NCI-H446 (cell line): ENCODE data around the gene LCN12.
A peak's percentile ranks its signal among the peaks of the same experiment; 100 is the strongest.

Experiments used
- DNase-seq, 2 experiments: peaks; one replicate each; lab custom pipeline; 2025; lab: John Stamatoyannopoulos, UW

LCN12 gene

DNA sequence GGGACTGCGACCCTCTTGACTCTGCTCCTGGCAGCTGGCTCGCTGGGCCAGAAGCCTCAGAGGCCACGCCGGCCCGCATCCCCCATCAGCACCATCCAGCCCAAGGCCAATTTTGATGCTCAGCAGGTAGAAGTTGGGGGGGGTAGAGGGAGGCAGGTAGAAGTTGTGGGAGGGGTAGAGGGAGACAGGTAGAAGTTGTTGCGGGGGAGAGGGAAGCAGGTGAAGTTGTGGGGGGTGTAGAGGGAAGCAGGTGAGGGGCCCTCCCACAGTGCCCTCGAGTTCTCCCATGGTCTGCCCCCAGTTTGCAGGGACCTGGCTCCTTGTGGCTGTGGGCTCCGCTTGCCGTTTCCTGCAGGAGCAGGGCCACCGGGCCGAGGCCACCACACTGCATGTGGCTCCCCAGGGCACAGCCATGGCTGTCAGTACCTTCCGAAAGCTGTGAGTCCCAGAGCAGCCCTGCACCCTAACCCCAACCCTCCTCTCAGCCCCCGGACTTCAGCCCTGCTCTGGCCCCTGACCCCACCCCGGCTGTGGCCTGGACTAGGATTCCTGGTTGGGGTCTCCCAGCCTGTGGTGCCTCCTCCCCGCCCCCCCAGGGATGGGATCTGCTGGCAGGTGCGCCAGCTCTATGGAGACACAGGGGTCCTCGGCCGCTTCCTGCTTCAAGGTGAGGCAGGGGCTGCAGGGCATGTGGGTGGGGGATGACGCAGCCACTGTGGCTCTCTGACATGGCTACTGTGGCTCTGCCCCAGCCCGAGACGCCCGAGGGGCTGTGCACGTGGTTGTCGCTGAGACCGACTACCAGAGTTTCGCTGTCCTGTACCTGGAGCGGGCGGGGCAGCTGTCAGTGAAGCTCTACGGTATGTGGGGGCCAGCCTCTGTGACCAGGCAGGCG is 6.5 kb upstream of the LCN12 start:
- DNase-seq: no peak

DNA sequence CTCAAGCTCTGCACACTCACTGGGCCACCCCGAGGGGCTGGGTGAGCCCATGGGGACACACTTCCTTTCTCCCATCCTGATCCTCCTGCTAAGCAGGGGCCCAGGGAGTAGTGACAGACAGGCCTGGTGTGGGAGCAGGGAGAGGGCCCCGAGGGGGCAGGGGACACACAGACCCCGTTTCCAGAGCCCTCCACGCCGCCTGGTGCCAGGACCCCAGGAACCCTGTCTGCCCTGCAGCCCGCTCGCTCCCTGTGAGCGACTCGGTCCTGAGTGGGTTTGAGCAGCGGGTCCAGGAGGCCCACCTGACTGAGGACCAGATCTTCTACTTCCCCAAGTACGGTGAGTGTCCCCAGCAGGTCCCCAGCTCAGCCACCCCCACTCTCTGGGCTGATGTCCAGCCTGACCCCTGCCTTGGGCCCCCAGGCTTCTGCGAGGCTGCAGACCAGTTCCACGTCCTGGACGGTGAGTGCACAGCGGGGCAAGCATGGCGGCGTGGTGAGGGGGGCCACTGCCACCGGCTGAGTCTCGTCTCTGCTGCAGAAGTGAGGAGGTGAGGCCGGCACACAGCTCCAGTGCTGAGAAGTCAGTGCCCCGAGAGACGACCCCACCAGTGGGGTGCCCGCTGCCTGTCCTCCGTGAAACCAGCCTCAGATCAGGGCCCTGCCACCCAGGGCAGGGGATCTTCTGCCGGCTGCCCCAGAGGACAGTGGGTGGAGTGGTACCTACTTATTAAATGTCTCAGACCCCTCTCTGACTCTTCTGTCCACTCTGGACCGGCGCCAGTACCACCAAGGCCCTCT is 5.6 kb upstream of the LCN12 start:
- no peak for DNase-seq

DNA sequence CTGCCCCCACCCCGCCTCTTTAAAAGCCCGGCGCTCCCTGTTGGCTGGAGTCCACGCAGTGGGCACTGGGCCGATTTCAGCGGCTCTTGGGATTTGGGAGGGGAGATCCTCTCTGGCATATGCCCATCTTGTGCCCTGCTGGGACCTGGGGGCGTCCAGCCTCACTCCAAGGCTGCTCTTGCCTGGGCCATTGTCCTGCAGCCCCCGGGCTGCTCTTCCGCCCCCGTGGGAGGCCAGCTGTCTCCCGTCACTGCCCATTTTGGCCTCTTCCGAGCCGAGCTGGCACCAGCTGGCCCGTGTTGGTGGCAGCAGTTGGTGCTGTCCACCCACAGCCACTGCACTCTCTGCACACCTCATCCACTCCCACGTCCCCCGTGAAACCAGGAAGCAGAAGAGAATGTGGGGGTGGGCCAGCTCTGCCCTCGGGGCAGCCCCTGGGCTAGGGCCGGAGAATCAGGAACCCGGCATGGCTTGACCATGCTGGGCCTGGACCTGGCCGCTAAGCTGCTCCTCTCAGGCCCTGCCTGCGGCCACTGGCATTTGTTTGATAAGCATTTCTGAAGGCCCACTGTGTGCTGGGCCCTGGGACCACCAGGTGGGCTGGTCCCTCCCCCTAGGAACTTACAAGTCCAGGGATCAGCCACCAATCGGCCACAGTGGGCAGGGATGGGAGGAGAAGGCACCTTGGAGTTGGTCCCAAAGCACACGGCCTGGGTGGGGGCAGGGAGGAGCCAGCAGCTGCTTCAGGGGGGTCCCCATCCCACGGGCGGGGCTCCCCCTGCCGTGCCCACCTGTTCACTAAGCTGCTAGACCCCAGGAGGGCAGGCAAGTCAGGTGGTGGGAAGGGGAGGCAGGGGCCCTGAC is 4.8 kb upstream of the LCN12 start:
- no peak for DNase-seq

DNA sequence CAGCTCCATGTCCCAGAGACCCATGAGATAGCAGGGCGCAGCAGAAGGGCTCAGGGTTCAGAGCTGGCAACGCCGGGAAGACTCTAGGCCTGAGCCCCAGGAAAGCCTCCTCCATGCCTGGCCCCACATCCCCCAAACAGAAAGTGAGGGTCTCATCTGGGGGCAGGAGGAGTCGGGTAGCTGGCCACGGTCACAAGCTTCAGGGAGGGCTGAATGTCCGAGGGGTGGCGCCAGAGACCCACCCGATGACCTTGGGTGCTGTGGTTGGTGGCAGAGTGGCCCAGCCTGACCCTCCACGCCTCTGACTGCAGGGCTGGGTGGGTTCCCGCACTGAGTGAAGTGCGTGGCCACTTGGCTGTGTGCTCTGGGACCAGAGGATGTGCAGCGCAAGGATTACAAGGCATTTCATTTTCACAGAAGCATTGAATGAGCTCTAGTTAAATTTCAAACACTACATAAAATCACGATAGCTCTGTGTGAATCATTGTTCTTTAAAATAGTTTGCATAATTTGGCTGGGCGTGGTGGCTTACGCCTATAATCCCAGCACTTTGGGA is 4.0 kb upstream of the LCN12 start:
- no peak for DNase-seq

DNA sequence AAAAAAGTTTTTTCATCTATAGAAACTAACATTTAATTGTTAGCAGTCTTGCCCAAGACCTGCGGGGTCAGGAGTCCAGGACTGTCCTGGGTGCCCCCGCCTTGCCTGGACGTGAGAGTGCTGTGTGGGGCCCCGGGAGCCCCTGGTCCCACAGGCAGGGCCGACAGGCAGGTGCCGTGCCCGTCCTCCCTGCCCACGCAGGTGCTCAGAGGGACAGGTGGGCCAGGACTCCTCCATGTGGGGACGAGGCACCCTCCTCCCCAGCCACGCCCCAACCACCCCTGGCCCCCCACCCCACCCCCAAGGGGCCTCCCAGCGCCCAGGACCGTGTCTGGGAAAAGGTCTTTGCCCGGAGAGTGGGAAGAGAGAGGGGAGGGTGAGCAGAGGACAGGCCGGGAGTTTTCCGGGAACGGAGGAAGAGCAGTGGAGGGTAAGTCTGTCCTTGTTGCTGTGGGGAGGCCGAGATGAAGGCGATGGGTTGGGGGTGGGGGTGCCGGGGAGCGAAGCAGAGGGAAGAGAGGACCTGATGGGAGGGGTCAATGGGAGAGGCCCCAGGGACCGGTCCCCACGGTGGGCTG is 2.7 kb upstream of the LCN12 start:
- DNase-seq: no peak

DNA sequence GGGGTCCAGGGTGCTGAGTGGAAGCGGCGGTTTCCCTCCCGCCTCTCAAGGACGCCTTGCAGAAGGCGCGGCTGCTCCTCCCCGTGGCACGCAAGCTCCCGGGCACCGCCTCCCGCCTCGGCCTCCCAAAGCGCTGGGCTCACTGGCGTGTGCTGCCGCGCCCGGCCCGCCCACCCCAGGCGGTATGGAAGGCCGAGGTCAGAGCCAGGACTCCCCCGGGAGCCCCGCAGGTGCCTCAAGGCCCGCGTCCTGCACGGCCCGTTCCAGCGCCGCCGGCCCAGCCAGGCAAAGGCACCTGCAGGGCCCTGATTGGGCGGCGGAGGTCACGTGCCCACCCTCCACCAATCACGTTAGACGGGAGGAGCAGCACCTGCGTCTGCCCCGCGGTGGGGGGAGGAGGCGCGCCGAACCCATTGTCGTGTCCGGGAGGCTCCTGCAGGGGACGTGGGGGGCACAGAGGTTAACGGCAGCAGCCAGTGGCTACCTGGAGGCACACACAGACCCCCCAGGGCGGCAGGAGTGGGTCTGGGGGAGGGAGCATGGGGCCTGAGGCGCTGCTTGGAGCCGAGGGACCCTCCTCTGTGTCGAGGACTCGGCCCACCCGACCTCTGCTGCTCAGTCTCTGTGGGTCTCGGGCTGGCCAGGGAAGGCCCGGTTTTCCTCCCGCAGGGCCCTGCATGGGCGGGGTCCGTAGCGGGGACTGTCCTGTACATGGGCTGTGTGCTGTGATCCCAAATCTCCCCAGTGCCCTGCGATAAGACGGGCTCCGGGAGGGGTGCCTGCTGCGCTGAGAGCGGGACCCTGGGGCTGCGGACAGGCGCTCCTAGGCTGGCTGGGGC is 2.0 kb upstream of the LCN12 start:
- DNase-seq: peak; percentile 52 to 79

DNA sequence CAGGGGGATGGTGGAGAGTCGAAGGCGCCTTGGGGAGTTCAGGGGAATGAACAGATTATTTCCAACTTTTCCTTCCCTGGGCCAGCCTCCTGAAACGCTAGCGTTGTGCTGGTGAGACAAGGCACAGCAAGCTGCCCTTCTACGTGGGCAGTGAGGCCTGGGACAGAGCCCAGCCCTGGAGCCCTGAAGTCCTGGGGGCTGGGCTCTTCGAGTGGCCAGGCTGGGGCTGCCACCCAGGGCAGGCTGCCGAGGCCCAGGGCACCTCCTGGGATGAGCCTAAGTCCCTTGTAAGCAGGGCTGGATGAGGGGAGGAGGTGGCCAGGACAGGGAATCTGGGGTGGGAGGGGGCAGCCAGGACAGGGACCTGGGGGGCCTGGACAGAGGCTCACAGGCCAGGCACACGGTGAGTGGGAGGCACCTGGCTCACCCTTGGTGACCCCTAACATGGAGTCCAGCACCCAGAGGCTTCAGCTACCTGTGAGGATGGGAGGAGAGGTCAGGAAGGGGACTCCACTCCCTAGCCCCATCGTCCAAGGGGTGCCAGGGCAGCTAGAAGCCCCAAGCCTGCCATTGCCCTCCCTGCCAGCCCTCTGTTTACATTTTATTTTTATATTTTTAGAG is 1.3 kb upstream of the LCN12 start:
- no peak for DNase-seq

DNA sequence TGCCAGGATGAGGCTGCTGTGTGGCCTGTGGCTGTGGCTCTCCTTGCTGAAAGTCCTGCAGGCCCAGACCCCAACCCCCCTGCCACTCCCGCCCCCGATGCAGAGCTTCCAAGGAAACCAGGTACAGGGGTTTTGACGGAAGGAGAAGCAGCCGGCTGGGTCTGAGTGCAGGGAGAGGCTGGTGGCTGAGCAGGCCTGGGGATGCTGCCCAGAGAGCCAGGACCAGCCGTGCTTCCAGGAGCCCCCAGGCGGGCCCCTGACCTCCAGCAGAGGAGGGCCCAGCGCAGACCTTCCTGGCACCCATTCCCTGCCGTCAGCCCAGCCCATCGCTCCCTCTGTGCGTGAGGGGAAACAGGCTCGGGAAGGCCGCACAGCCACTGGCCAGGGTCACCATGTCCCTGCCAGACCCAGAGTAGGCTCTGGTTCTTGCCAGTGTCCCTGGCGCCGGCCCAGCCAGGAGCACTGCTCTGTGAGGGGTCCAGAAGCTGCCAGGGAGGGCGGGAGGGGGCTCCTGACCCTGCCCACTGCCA is 313 bp downstream of the LCN12 start:
- DNase-seq: no peak

DNA sequence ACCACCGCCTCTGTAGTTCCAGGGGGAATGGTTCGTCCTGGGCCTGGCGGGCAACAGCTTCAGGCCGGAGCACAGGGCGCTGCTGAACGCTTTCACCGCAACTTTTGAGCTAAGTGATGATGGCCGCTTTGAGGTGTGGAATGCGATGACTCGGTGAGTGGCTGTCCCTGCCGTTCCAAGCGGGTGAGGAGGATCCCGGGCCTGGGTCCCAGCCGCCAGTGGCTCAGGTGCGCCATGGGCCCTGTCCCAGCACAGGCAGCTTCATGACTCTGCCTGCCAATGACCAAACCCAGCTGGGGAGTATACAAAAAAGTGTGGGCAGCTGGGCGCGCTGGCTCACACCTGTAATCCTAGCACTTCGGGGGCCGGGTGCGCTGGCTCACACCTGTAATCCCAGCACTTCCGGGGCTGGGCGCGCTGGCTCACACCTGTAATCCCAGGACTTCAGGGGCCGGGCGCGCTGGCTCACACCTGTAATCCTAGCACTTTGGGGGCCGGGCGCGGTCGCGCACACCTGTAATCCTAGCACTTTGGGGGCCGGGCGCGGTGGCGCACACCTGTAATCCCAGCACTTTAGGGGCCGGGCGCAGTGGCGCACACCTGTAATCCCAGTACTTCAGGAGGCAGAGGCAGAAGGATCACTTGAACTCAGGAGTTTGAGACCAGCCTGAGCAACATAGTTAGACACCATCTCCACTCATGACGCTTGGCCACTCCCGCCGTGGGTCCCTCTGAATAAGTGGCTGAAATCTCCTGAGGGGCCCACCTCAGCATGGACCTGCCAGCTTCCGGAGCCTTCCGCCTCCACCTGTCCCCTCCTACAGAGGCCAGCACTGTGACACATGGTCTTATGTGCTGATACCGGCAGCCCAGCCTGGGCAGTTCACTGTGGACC is 1.1 kb downstream of the LCN12 start:
- no peak for DNase-seq

DNA sequence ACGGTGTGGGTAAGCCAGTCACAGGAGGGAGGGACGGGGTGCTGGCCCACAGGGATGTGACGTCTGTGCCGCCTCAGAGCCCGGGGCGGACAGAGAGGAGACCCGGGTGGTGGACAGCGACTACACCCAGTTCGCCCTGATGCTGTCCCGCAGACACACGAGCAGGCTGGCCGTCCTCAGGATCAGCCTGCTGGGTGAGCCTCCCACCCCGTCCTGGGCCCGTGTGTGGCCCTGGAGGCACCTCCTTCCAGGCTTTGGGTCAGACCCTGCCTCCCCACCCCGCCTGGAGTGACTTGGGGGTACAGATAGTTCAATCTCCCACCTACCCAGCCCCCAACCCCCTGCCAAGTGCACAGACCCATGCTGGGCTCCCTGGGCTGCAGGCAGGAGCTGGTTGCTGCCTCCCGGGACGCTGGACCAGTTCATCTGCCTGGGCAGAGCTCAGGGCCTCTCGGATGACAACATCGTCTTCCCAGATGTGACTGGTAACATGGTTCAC is 1.7 kb downstream of the LCN12 start:
- DNase-seq: no peak

DNA sequence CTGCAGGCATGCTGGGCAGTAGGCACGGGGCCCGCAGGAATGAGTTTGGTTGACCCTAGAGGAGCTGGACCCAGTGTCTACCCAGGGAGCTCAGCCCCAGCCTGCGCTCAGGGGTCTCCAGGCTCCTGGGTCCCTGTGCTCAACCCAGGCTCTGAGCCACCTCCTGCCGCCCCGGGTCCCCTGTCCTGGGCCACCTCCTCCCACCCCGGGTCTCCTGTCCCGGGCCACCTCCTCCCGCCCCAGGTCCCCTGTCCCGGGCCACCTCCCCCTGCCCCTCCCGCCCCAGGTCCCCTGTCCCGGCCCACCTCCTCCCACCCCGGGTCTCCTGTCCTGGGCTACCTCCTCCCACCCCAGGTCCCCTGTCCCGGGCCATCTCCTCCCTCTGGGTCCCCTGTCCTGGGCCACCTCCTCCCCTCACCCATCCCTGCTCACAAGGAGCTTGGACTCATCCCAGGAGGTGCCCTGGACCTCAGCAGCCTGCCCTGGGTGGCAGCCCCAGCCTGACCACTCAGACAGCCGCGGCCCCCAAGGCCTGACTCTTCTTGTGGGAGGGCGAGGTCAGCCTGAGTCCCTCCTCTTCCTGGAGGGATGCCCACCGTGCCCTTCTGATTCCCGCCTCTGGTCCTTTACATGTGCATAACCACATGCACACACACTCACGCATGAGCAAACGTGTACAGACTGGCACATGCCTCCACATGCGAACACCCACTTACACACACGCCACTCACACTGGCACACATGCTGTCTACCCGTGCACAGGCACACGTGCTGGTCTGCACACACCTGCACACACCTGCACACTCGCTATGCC is 2.4 kb downstream of the LCN12 start:
- no peak for DNase-seq

DNA sequence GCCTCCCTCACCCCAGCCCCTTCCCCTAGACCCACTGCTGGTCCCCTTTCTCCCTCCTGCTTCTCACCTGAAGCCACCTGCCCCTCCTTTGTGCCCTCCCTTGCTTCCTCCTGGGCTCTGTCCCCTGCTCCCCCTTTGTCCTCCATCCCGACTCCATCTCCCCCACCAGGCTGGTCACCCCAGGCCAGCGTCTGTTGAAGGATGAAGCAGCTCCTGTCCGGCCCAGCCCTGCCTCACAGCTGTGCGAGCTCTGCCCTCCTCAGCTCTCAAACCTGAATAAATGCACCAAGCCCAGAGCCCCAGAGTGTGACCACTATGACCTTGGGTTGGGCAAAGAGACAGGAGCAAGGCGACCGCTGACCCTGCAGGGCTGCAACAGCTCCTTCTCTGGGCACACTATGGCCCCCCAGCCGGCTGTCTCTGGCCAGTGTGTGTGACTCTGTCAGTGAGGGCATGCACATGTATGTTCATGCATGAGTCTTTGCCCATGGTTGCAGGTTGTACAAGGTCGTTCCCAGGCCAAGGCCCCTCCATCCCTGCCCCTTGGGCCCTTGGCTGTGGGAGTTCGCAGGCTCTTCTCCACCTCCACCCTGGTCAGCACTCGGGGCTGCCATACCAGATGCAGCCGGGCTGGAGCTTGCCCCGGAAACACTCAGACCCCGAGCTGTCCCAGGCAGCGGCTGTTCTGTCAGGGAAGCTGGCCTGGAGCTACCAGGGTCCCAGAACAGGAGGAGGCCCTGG is 3.3 kb downstream of the LCN12 start:
- DNase-seq: no peak

DNA sequence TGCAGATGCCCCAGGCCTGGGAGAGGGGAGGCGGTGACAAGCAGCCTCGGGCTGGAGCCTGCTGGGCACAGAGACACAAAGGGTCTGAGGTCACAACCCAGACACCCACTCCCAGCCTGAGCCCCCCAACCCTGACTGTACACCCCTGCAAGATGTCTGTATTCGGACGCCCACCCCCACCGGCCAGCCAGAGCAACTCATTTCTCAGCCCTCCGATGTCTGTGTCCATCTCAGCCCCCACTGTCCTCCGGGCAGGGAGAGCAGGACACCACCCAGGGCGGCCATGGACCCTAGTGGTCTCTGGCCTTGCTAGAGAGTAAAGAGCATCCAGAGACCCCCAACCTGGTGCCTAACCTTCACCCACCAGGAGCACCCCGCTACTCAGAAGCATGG is 3.9 kb downstream of the LCN12 start:
- DNase-seq: no peak

DNA sequence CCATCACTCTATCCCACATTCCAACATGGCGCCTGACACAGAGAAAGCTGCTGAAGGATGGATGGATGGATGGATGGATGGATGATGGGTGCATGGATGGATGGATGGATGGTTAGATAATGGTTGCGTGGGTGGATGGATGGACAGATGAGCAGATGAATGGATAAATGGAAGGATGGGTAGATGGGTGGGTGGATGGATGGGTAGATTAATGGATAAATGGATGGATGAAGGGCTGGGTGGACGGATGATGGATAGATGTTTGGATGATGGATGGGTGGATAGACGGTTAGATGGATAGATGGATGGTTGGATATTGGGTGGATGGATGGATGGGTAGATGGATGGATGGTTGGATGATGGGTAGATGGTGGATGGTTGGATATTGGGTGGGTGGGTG is 4.5 kb downstream of the LCN12 start:
- no peak for DNase-seq

DNA sequence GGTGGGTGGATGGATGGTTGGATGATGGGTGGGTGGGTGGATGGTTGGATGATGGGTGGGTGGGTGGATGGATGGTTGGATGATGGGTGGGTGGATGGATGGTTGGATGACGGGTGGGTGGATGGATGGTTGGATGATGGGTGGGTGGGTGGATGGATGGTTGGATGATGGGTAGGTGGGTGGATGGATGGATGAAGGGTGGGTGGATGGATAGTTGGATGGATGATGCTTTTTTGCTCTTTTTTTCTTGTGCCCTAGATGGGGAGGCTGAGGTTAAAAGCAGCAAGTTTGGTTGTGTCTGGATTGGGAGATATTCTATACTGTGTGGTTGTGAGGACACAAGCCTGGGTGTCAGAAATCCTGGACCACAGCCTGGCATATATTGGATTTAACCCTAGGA is 5.4 kb downstream of the LCN12 start:
- DNase-seq: no peak

DNA sequence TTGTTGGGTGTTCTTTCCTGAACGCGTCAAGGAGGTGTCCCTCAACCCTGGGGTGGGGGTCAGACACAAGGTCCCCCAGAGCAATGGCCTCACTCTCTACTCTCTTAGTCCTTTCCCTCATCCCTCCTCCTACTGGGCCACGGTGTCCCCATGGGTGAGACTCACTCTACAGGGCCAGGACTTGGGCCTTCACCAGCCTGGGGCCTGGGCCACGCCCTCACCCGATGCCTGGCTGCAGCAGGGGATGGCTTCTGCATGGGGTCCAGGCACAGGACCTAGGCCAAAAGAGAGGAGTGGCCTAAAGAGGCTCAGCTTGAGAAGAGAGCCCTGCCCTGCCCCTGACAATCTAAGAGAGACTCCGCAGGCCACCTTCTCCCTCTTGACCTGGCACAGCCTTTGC is 5.8 kb downstream of the LCN12 start:
- no peak for DNase-seq

DNA sequence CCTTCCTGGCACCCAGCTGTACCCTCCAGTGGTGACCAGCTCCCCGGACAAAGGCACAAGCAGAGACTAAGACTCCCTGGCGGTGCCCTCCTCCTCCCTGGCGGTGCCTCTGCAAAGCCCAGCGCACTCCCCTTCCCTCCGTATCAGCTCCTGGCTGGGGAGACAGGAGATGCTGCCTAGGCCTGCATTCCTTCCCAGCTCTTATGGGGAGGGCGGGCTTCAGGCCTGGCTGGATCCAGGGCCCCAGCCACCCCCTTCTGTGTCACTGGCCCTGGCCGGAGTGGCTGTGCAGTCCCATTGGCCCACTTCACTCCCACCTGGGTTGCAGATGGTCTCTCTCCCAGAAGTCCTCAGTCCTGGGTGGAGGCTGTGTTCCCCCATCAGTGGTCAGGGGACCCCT is 6.4 kb downstream of the LCN12 start:
- no peak for DNase-seq
